Ascending aorta (tissue), 2 donors: Measurements from ENCODE around the gene NETO1. TPM values are rescaled to one million over a fixed set of nuclear protein-coding genes. Genes with fewer than 3 reads are reported as not detected.

Experiments used
- DNase-seq, 2 donors: peaks; one replicate each; pipeline ENCODE4 v3.0.0-alpha.2; 2019; ENCODE audit warnings: low spot score in 2 of 2
- H3K27ac ChIP-seq, 2 donors: fragments of 200-600 bp; sonication (generic); one replicate each; pipeline ENCODE4 v1.5.1; 2016 to 2017; ENCODE audit warnings: mild to moderate bottlenecking in 1 of 2
- H3K27me3 ChIP-seq: fragments of 200-600 bp; sonication (generic); one replicate; pipeline ENCODE4 v1.5.1; 2017
- H3K36me3 ChIP-seq, 2 donors: fragments of 200-600 bp; sonication (generic); one replicate each; pipeline ENCODE4 v1.5.1; 2016
- H3K4me1 ChIP-seq, 2 donors: fragments of 200-600 bp; sonication (generic); one replicate each; pipeline ENCODE4 v1.5.1; 2016 to 2017; ENCODE audit warnings: mild to moderate bottlenecking in 1 of 2
- H3K4me3 ChIP-seq, 2 donors: fragments of 200-600 bp; sonication (generic); one replicate each; pipeline ENCODE4 v1.5.1; 2016 to 2017; ENCODE audit warnings: mild to moderate bottlenecking in 1 of 2
- H3K9me3 ChIP-seq, 2 donors: fragments of 200-600 bp; sonication (generic); one replicate each; pipeline ENCODE4 v1.5.1; 2016
- intact Hi-C: fragments of 100-400 bp; cut with DNase I; formaldehyde crosslinking; loops from one replicate; pipeline ENCODE4 v1.15.1; 2023
- total RNA-seq: library from RNA; depleted of rRNA; stranded (reverse); fragments of >200 nt; gene quantifications from one replicate; pipeline ENCODE4 v1.1.0, GENCODE V29; 2016
- TF ChIP-seq, protein P1 (sequence below), 3 experiments: fragments of 200-600 bp in 2 of 3; fragments of 450-650 bp in 1 of 3; sonication (generic) in 2 of 3; IDR thresholded peaks; one replicate each; pipeline ENCODE4 v1.5.1; 2016 to 2019; ENCODE audit warnings: antibody characterized with exemption in 3 of 3, mild to moderate bottlenecking in 1 of 3, moderate library complexity in 1 of 3

Gene NETO1
- total RNA-seq, 1 donor from 2014 or later = not detected

DNA sequence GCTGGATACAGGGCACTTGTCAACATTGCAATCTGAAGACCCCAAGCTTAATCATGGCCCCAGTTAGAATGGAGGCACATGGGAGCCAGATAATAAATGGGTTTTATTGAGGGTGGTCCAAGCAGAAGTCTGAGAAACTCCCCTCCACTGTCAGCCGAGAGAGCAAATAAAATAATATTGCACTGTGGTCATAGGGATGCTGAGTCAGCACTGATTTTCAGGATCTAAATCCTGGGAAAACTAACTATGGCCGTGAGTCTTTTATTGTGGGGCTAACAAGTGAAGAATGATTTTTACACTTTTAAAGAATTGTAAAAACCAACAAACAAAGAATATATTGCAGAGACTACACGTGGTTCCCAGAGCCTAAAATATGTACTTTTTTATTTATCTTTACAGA, 31.1 kb upstream of the NETO1 start:
- no peak overlapping the region for H3K4me3 ChIP-seq
- no peaks in the 10 kb centered on the region for H3K36me3 ChIP-seq
- no peaks in the 10 kb centered on the region for H3K27me3 ChIP-seq
- TF ChIP-seq, protein P1, sequence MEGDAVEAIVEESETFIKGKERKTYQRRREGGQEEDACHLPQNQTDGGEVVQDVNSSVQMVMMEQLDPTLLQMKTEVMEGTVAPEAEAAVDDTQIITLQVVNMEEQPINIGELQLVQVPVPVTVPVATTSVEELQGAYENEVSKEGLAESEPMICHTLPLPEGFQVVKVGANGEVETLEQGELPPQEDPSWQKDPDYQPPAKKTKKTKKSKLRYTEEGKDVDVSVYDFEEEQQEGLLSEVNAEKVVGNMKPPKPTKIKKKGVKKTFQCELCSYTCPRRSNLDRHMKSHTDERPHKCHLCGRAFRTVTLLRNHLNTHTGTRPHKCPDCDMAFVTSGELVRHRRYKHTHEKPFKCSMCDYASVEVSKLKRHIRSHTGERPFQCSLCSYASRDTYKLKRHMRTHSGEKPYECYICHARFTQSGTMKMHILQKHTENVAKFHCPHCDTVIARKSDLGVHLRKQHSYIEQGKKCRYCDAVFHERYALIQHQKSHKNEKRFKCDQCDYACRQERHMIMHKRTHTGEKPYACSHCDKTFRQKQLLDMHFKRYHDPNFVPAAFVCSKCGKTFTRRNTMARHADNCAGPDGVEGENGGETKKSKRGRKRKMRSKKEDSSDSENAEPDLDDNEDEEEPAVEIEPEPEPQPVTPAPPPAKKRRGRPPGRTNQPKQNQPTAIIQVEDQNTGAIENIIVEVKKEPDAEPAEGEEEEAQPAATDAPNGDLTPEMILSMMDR (IDR thresholded peaks at IDR 0.05) = no peak
- intact Hi-C loops = no loop called here
- H3K4me1 ChIP-seq = no peaks in the 10 kb centered on the region
- no peak overlapping the region for H3K27ac ChIP-seq
- no peaks in the 10 kb centered on the region for H3K9me3 ChIP-seq
- DNase-seq = no peak

DNA sequence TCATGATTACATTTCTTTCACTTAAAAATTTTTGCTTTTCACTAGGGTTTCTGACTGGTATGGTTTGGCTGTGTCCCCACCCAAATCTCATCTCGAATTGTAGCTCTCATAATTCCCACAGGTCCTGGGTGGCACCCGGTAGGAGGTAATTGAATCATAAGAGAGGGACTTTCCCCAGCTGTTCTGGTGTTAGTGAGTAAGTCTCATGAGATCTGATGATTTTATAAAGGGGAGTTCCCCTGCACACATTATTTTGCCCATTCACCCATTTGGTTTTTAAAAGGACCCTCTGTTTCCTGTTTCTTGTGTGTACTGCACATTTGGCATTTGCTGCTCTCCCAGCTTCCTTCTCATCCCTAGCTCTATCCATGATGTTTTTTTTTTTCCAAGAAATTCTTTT, 27.8 kb upstream of the NETO1 start:
- no peak for DNase-seq
- Histone ChIP-seq H3K27me3 (no peaks in the 10 kb centered on the region), H3K27ac (no peak overlapping the region), H3K4me1 (no peaks in the 10 kb centered on the region), H3K4me3 (no peak overlapping the region), H3K36me3 (no peaks in the 10 kb centered on the region), H3K9me3 (no peaks in the 10 kb centered on the region)
- TF ChIP-seq, protein P1 (IDR thresholded peaks at IDR 0.05) = no peak
- intact Hi-C loops = no loop called here

DNA sequence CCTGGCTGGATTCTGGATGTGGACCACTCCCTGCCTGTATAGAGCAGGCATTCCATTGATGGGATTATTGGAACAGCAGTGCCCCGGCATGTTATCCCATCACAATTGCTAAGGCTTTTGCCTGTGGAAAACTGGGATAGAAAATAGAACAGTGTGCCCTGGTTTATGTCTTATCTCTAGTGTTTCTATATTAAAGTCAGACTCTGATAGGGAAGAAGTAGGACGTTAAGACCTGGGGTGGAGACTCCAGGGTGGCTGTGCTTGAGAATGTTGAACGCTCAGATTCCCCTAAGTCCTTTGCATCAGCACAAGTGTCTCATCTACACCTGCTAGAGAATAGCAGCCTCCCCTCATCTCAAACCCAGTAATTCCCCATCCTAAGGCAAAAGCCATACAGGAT, 10.8 kb upstream of the NETO1 start:
- no peaks in the 10 kb centered on the region for H3K9me3 ChIP-seq
- no peaks in the 10 kb centered on the region for H3K4me1 ChIP-seq
- DNase-seq = no peak
- H3K27ac ChIP-seq = no peak overlapping the region
- no peak overlapping the region for H3K4me3 ChIP-seq
- TF ChIP-seq, protein P1 (IDR thresholded peaks at IDR 0.05) = no peak
- no peaks in the 10 kb centered on the region for H3K36me3 ChIP-seq
- H3K27me3 ChIP-seq = no peaks in the 10 kb centered on the region
- intact Hi-C loops = no loop called here

DNA sequence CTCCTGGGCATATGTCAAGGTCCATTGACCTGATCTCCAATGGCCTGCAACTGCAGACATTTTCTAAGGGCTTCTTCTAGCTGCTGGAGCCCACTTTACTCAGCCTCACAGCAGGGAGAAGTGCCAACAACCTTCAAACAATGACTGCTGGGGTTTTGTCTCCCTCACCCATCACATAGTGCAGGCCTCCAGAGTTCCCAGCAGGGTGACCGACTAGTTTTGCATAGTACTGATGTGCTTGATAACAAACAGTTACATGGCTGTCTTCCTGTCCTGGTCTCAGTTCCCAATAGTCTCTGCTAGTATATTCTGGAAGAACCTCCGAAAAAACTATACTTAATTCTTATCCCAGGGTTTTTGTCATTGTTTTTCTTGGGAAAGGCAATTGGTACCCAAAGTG, 10.4 kb upstream of the NETO1 start:
- TF ChIP-seq, protein P1 (IDR thresholded peaks at IDR 0.05) = no peak
- no peaks in the 10 kb centered on the region for H3K4me1 ChIP-seq
- no peaks in the 10 kb centered on the region for H3K9me3 ChIP-seq
- no peak overlapping the region for H3K27ac ChIP-seq
- no peak overlapping the region for H3K4me3 ChIP-seq
- H3K36me3 ChIP-seq = no peaks in the 10 kb centered on the region
- intact Hi-C loops = no loop called here
- no peak for DNase-seq
- H3K27me3 ChIP-seq = no peaks in the 10 kb centered on the region

DNA sequence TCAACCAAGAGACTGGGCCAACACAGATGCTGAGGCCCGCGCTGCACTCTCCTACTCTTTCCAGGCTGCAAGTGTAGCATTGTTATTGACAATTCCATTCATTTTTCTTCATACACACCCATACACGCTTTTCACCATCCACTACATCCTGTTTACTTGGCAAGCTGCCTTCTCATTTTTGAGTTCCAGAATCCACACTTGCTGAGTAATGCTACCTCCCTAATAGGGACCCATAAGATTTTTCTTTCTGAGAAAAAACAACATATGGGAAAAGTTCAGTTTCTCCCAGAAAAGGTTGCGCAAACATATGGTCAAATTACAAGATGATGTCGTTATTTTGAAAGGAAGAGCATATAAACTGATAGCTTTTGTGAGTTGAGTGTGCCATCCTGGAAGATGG, 3.3 kb upstream of the NETO1 start:
- Histone ChIP-seq H3K27ac (no peak overlapping the region), H3K4me1 (no peaks in the 10 kb centered on the region), H3K4me3 (no peak overlapping the region), H3K36me3 (no peaks in the 10 kb centered on the region), H3K9me3 (no peaks in the 10 kb centered on the region), H3K27me3 (no peaks in the 10 kb centered on the region)
- no peak for DNase-seq
- TF ChIP-seq, protein P1 (IDR thresholded peaks at IDR 0.05) = no peak
- intact Hi-C loops = no loop called here
